Nephron (organoid): Measurements from ENCODE around the gene DHX57.

Source experiments
- H3K27ac Mint-ChIP-seq, 3 experiments: 2 replicates each; pipeline ENCODE4 v1.8.0; 2020; ENCODE audit warnings: mixed read lengths in 3 of 3, mild to moderate bottlenecking in 2 of 3, moderate library complexity in 1 of 3
- H3K27me3 Mint-ChIP-seq: 2 replicates; pipeline ENCODE4 v1.8.0; 2021; ENCODE audit warnings: low read depth, mild to moderate bottlenecking, moderate library complexity, mixed read lengths
- H3K36me3 Mint-ChIP-seq: 2 replicates; pipeline ENCODE4 v1.8.0; 2020; ENCODE audit warnings: low read depth, mixed read lengths
- H3K4me1 Mint-ChIP-seq: 2 replicates; pipeline ENCODE4 v1.8.0; 2020; ENCODE audit warnings: mixed read lengths
- H3K4me3 Mint-ChIP-seq, 3 experiments: 2 replicates each; pipeline ENCODE4 v1.8.0; 2020; ENCODE audit warnings: mild to moderate bottlenecking in 3 of 3, mixed read lengths in 3 of 3, moderate library complexity in 2 of 3
- H3K9me3 Mint-ChIP-seq: 2 replicates; pipeline ENCODE4 v1.8.0; 2020; ENCODE audit warnings: mixed read lengths
- CTCF ChIP-seq, 3 experiments: fragments of 200-600 bp; sonication (generic); IDR thresholded peaks; one replicate each; pipeline ENCODE4 v1.5.0; 2021; ENCODE audit warnings: antibody characterized with exemption in 3 of 3; ENCODE audit not compliant: unreplicated experiment in 3 of 3

DHX57 gene

GRCh38 chr2:38875576-38876367 lies at the start of gene DHX57, which contains the start of gene MORN2:
DHX57 (minus strand) TSS chr2:38875934; CDS start chr2:38868405, 7,529 bp downstream.
MORN2 (plus strand) TSS chr2:38875976.
- TF ChIP-seq CTCF (IDR thresholded peaks at IDR 0.05; ENCODE audit: unreplicated experiment in 3 of 3): no peak
- Mint-ChIP-seq H3K36me3 (peaks cover 25% of the 10 kb centered on the region), H3K4me1 (peaks cover 23% of the 10 kb centered on the region), H3K9me3 (peaks cover 16% of the 10 kb centered on the region), H3K4me3 (peak within 1 kb of the TSS; percentile 96 to 98 (median 96)), H3K27me3 (no peaks in the 10 kb centered on the region), H3K27ac (peak within 1 kb of the TSS; percentile 81 to 85 (median 84))

GRCh38 chr2:38922902-38923301 lies 47.2 kb upstream of the DHX57 start:
- H3K9me3 Mint-ChIP-seq: no peaks in the 10 kb centered on the region
- H3K36me3 Mint-ChIP-seq: no peaks in the 10 kb centered on the region
- no peaks in the 10 kb centered on the region for H3K27me3 Mint-ChIP-seq
- no peaks in the 10 kb centered on the region for H3K4me1 Mint-ChIP-seq
- no peak overlapping the region for H3K4me3 Mint-ChIP-seq
- no peak overlapping the region for H3K27ac Mint-ChIP-seq
- TF ChIP-seq CTCF (IDR thresholded peaks at IDR 0.05; ENCODE audit: unreplicated experiment in 3 of 3): no peak

- no peaks in the 10 kb centered on the region for H3K4me1 Mint-ChIP-seq
- no peaks in the 10 kb centered on the region for H3K36me3 Mint-ChIP-seq
- no peak overlapping the region for H3K27ac Mint-ChIP-seq
- H3K27me3 Mint-ChIP-seq: no peaks in the 10 kb centered on the region
- no peaks in the 10 kb centered on the region for H3K9me3 Mint-ChIP-seq
- TF ChIP-seq CTCF (IDR thresholded peaks at IDR 0.05; ENCODE audit: unreplicated experiment in 3 of 3): no peak
- H3K4me3 Mint-ChIP-seq: no peak overlapping the region
These were observed 46.7 kb upstream of the DHX57 start for GRCh38 chr2:38922389-38922788.

- H3K9me3 Mint-ChIP-seq: no peaks in the 10 kb centered on the region
- H3K4me1 Mint-ChIP-seq: no peaks in the 10 kb centered on the region
- H3K27ac Mint-ChIP-seq: no peak overlapping the region
- no peaks in the 10 kb centered on the region for H3K27me3 Mint-ChIP-seq
- H3K36me3 Mint-ChIP-seq: no peaks in the 10 kb centered on the region
- TF ChIP-seq CTCF (IDR thresholded peaks at IDR 0.05; ENCODE audit: unreplicated experiment in 3 of 3): no peak
- no peak overlapping the region for H3K4me3 Mint-ChIP-seq
These were observed 36.9 kb upstream of the DHX57 start for GRCh38 chr2:38912619-38913018.

- TF ChIP-seq CTCF (IDR thresholded peaks at IDR 0.05; ENCODE audit: unreplicated experiment in 3 of 3): no peak
- Mint-ChIP-seq H3K27me3 (no peaks in the 10 kb centered on the region), H3K4me1 (no peaks in the 10 kb centered on the region), H3K27ac (no peak overlapping the region), H3K9me3 (no peaks in the 10 kb centered on the region), H3K4me3 (no peak overlapping the region), H3K36me3 (no peaks in the 10 kb centered on the region)
These were observed 35.5 kb upstream of the DHX57 start for GRCh38 chr2:38911191-38911590.

- Mint-ChIP-seq H3K27ac (no peak overlapping the region), H3K4me3 (no peak overlapping the region), H3K27me3 (no peaks in the 10 kb centered on the region), H3K4me1 (no peaks in the 10 kb centered on the region), H3K36me3 (no peaks in the 10 kb centered on the region), H3K9me3 (no peaks in the 10 kb centered on the region)
- no peak for TF ChIP-seq CTCF (IDR thresholded peaks at IDR 0.05; ENCODE audit: unreplicated experiment in 3 of 3)
These were observed 34.1 kb upstream of the DHX57 start for GRCh38 chr2:38909872-38910271.
